DMS79 treated with DMSO at 0.1 percent for 48 hours (cell line): ENCODE data around the gene TPP2.

ENCODE experiments used
- DNase-seq: peaks from one replicate; lab custom pipeline; 2025; lab: John Stamatoyannopoulos, UW

The TPP2 gene

DNA sequence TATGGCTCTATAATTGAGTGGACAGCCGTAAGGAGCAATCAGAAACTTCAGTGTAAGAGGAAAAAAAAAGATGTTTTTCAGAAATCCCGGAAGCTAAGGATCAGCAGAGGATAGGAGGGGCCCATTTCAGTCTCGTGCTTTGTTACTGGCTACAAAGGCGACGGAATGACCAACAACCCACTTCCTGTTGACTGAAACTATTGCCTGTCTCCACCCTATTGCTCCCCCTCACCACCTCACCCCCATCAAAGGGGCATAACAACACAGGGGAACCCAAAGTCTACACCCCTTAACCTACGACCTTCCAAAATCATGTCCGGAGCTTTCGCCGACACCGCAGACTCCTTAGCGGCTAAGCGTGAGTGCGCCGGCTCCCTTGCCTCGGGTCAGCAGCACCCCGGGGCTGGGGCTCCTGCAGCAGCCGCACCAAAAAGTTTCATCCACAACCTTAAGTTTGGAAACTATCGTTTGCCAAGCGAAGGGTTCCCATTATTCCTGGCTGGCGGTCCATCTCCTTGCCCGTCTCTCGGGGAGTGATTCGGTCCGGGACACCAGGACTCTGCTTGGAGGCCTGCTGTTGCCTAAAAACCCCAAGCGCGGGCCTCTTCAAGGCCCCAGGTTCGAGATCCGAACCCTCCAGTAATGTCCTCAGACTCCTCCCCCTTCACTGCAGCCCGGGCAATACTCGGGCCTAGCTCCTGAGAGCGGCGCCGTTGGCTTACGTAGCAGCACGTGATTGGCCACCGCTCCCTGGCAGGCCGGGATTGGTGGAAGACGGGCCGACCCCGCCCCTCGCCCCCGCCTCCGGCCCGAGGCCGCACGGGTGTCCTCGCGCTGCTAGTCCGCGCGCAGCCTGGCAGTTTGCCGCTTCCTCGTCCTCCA is at the start of gene TPP2:
Gene TPP2 (plus strand): TSS at position 840 of the 882 bp plus-strand sequence. CDS start 53 bp downstream, outside the sequence.
- DNase-seq, result peak; percentile 99

DNA sequence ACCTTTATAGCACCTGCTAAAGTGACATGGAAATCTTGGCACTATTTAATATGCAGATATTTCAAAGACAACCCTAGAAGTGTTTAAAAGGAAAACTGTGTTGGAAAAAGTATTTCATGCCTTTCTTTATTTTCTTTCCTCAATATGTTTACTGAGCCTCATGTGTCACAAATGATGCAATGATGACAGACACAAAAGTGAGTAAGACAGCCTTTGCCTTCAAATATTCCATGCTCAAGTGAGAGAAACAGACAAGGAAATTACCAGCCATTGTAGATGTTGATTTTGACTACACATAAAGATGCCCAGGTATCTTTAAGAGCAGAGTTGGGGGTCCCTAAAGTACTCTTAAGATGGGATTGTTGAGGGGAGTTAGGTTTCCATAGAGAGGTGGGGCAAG is 48.0 kb upstream of the TPP2 start:
- no peak for DNase-seq

DNA sequence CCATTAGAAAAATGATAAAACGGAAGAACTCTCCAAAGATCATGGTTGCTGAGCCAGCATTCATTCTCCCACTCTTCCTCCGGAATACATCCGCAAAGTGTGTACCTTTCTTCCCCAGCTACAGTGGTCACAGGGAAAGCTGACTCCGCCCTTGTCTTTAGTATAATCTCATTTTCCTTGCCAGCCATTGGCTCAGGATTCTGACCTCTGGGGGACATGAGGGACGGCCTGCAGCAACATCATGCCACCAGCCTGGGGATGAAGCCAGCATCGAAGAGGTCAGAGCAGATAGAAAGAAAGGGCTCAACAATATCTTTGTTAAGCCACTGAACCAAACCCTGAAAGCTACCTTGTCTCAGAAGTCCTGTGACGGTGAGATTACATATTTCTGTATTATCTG is 46.3 kb upstream of the TPP2 start:
- no peak for DNase-seq

DNA sequence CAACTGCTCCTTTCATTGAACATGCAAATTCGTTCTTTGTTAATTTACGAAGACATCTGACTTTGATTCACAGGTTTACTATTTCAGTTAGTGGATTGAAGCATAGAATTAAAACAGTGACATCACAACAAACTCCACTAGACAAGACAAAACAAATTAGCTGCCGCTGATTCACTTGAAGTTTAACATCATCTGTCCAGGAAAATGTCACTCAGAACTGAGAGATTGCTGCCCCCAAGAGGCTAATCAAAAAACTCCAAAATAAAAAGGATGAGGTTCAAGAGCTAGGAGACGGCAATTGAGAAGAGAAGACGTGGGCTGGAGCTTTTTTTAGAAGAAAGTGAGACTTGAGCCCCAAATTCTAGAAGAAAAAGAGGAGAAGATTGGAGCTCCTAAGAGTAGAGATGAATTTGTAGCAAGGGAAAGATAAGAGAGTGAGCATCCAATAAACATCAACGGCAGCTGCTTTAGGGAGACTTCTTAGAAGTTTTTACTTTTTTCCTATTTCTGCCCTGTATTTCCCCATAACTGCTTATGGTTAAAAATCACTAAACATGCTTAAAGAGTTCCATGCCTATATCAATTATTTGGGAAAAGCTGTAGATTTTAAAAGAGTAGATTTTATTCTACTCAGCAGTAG is 40.8 kb upstream of the TPP2 start:
- DNase-seq, result peak; percentile 92

DNA sequence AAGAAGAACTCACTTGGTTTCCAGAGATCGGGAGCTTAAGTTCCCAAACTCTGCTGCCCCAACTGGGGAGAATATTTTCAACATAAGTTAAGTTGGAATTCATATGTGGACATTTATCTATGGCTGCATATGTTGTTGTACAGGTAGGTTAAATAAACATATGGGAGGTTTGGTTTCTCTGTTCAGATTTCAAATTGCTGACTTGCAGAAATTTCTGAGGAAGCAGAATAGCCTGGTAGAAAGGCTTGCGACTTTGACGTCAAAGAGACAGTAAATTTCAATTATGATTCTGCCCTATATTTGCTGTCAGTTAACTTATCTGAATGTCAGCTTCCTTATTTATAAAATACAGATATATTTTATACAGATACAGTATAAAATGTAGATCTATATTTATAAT is 40.0 kb upstream of the TPP2 start:
- no peak for DNase-seq

DNA sequence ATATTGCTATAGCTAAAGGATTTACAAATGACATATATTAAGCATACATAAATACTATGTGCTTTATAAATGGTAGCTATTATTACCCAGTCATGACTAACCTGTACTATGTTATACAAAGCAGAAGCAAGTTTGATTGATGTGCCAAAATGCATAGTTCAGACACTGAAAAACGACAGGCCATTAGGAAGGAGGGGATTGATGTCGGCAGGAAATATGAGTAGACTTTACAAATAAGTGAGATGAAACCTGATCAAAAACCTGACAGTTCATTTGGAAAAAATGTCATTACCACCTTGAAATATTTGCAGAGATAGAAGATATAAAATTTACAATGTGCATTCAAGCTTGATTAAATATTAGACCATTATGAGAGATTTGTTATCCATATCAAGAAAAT is 38.8 kb upstream of the TPP2 start:
- no peak for DNase-seq

DNA sequence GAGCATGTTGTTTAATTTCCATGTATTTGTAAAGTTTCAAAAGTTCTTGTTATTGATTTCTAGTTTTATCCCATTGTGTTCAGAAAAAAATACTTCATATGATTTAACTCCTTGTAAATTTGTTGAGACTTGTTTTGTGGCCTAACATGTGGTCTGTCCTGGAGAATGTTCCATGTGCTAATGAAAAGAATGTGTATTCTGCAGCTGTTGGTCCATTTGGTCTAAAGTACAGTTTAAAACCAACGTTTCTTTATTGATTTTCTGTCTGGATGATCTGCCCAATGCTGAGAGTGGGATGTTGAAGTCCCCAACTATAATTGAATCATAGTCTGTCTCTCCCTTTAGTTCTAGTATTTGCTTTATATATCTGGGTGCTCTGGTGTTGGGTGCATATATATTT is 34.9 kb upstream of the TPP2 start:
- no peak for DNase-seq

DNA sequence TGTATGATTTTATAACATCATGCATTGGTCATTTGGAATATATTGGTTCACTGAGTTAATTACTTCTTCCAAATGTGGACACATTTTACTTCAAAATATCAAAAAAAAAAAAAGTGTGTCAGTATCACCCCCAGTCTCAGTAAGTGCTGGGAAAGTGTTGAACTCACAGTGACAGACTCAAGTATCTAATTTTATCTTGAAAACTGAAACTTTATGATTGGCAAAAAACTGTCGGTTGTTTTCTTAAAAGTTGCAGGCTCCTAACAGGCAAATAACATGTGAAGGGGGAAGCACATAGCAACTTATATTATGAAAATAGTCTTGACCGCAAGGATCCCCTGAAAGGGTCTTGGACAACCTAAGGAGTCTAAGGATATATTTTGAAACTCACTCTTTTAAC is 33.5 kb upstream of the TPP2 start:
- DNase-seq, result no peak

DNA sequence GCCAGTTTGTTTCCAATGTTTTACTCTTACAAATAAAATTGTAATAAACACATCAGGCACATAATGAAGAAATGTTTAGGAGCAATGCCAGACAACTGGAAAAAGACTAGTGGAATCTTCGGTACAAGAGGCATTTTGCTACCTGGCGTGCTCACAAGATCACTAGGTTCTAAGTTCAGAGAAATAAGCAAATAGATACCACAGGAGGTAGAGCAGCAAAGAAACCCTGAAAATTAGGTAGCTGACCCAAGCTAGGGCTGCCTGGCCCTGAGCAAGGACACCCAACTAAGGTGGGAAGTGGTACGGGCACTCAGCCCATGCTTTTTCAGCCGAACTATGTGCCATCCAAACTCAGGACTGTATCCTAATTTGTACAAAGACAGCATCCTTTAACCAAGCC is 32.2 kb upstream of the TPP2 start:
- DNase-seq, result no peak

DNA sequence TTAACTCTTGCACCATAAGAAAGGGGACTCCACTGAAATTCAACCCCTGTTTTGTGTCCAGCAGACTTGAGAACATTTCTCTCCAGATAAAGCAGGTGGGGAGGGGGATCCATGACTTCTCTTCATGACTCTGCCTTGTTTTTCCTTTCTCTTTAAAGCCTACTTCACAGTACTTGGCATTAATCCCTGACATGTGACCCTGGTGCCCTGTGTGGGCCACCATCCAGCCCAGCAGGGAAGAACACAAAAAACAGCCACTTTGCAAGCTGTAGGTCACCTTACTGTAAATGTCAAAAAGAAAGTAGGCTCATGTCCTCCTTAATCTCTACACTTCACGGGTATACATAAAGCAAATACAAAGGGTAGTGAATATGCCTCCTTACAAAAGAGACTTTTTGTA is 30.3 kb upstream of the TPP2 start:
- no peak for DNase-seq

DNA sequence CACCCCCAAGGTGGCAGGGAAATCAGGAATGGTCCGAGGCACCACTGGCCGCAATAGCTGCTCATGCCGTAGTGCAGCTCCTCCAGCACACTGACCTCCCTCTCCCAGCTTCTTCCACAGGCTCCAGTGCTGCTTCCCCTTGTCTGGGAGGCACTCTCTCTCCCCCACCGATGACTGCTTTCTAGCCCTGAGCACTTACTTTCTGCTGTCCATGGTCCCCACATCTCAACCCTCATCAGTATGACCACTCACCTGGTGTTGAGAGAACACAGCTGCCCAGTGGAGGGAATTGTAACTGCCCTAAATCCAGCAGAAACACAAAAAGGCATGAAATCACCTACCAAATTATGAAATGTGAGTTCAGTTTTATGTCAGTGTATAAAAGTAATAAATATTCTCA is 28.9 kb upstream of the TPP2 start:
- no peak for DNase-seq

DNA sequence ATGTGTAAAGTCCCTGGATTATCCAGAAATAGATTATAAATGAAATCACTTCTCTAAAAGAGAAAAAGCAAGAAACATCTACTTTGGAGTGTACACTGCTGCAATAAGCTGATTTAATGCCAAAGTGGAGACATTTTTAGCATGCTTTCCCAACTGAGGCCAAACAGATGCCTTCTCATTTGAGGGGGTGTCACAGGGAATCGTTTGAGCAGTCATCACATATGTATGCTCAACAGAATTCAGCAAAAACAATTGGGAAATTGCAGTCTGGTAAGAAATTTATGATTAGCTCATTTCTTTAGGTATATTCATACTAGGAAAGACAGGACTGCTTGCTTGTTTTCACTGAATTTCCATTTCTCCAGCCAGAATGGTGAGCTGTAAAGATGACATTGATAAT is 27.3 kb upstream of the TPP2 start:
- no peak for DNase-seq

DNA sequence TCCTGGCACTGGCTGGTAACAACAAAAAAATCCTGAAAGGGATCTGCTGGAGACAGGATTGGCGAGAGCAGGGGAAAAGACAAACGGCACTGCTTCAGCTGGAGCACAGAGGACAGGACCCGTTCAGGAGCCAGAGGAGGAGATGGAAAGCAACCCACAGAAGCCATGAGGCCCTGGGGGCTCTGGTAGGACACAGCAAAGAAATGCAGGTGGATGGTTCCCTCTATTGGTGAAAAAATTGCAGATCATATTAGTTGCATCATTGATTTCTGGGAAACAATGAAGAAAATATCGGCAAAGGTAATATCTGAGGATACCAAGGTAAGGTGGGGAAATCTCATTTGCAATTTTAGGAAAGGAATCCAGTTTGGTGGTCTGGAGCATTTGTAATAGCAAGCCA is 25.7 kb upstream of the TPP2 start:
- no peak for DNase-seq

DNA sequence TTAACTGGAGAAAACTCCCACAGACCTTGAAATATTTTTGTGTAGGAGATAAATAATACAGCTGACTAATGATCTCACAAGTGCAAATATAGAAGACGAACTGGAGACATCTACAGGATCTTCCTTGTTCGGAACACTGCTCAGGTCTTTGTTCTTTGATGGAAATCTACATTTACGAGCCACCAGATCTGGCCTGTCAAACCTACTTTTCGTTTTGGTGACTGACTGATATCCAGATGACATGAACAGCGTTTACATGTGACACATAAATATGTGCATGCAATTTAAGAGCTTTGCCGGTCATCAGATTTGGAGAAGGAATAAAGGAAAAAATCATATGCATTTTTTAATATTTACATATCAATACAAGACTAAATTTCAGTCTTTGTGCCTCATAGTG is 24.5 kb upstream of the TPP2 start:
- no peak for DNase-seq

DNA sequence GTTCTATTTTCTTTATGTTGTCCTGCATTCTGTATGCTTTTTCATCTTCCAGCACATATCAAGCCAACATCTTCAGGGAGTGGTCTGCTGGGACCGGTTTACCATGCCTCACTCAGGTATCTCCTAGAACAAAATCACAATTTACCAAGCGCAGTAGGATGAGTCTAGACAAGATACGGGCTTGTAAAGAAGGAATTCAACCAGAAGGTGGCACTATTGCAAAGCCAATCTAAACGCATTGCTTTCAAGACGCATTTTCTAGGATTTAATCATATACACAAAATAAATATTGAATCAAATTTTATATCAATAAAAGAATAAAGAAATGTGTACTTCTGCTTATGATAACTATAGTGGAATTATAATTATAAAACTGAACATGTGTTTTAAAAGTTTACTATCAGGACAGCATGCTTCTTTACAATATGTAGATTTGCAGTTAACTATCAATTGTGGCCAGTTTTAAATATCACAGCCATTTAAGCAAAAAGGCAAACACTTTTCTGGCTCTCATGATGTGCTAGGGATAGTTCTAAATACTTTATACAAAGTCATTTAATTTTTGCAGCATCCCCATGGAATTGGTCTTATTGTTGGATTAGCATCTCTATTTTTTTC is 16.1 kb upstream of the TPP2 start:
- DNase-seq, result peak; percentile 86

DNA sequence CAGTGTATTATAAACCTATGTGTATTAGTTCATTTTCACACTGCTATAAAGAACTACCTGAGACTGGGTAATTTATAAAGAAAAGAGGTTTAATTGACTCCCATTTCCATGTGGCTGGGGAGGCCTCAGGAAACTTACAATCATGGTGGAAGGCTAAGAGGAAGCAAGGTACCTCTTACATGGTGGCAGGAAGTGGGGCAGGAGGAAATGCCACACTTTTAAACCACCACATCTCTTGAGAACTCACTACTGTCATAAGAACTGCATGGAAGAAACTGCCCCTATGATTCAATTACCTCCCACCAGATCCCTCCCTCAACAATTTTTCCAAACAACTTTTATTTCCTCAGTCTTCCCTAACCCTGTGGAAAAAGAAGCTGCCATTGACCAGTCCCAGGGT is 14.5 kb upstream of the TPP2 start:
- DNase-seq, result no peak

DNA sequence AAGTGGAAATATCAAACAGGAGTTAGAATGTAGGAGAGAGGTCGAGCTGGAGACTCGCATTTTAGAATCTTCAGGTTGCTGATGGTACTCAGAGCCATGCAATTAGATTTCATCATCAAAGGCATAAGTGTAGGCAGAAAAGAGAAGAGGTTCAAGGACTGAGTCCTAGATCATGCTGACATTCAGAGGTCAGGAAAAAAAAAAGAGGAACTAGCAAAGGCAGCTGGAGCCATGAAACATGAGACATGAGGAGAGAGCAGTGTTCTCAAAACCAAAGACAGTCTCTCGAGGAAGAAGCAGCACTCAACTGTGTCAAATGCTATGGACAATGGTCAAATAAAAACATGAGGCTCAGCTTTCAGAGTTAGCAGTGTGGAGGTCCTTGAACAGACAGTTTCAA is 12.4 kb upstream of the TPP2 start:
- DNase-seq, result peak; percentile 36

DNA sequence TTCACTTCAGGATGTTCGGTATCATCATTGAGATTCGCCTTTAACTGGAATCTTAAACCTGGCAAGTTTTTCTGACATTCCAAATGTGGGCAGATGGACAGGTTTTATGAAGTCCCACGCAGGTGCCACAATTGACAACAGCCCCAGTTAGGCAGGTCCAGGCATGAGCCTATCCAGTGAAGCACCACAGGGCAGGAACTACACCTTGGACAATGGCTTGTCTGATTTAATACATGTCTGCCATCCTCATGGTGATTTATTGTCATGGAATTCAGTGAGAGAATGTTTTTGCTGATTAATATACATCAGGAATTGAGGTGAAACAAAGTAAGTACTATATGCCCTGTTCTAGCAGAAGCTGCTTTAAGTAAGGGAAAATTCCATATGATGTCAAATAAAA is 10.2 kb upstream of the TPP2 start:
- DNase-seq, result no peak

DNA sequence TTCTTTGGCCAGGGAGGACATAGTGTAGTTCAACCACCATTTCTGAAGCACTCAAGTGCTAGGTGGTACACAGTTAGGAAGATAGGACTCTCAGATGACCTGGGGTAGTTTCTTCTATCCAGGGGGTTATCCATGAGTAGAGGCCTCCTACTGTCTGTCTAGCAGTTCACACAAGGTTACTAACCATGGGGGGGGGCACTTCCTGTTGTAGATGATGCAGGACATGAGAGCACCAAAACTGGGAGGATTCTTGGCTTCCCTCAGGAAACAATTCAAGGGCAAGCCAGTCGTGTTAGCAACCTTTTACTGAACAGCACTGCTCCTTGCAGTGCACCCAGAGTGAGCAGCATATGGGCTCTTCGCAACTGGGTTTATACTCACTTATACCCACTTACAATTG is 8.9 kb upstream of the TPP2 start:
- DNase-seq, result no peak

DNA sequence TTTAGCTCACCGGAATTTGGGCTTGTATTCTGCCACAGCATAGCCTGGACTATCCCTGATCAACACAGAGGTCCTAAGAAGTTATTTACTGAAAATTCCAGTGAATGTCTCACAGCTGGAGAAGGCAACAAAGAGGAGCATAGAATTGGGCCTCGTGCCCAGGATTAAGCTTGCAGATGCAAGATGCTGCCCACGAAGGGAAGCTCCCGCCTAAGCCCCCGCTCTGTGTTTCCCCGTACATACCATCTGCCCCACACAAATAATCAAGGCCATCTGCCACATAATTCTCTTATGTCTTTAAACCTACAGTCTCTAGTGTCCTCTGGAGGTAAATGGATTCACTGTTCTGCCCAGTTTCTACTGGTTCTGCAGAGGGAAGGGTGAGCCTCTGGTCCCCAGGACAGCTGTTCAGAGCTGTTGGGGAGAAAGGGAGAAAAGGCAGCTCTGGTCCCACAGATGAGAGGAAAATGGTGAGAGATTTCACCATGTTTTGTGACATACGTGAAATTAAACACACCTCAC is 7.4 kb upstream of the TPP2 start:
- no peak for DNase-seq

DNA sequence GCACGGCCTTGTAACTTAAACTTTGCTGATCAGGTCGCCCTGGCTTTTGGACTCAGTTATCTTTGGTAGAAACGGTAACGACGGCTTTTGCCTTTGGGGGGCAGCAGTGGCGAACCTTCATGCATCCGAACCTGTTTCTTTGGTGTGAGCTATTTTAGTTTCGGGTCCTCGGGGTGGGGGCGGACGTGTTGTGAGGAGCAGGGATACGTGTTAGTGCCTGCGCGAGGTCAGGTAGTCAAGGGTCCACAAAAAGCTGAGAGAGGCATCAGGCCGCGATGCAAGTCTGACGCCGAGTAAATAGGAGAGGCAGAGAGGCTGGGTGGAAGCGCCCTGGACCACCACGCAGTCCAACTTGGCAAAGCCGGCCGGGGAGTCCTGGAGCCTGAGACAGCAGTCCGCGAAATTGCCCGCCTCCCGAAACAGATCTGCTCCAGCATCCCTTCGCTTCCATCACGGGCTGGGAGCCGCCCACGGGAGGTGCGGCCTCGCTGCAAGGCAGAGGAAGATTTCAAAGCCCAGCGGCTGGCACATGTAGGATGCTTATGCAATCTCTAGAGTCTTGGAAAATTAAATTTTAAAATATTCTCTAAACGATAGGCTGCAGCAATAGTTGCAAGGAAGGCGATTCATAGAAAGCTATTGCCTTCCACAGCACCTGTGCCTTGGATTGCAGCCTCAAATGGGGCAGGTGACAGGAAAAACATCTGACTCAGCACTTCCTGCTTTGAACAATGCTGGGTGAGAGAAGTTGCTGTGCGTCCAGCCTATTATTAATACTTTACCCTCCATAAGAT is 4.6 kb upstream of the TPP2 start:
- DNase-seq, result peak; percentile 96

DNA sequence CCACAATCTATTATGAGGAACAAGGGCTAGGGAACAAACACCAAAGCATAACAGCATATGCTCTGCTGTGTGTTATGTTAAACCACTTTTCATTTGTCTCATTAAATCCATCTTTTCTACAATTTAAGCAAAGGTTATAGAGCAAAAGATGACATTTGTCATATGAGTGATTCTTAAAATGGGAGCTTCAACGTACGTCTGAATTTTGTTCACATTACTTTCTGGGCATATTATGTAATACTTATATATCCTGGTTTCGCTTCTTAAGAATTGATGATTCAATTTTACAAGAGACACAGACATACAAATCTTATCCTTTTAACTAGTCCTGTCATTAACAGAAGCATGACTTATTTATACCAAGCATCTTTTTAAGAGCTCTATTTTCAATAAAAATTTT is 3.3 kb upstream of the TPP2 start:
- DNase-seq, result no peak
